Keratinocyte (primary cell): ENCODE measurements around the gene USP6. TPM values are rescaled to one million over a fixed set of nuclear protein-coding genes. Genes with fewer than 3 reads are reported as not detected.

Source experiments
- DNase-seq: peaks from one replicate; pipeline ENCODE4 v3.0.0-alpha.2; 2011; ENCODE audit warnings: low read depth, missing footprints, low spot score
- FAIRE-seq: peaks from 2 replicates; lab custom pipeline; 2011; peaks lifted over from hg19 to GRCh38; lab: Jason Lieb, UNC
- H2AFZ ChIP-seq: 2 replicates; pipeline ENCODE4 v1.6.0; 2012; ENCODE audit warnings: low read length, control low read depth, inconsistent platforms; ENCODE audit not compliant: control insufficient read depth
- H3K27ac ChIP-seq: 2 replicates; pipeline ENCODE4 v1.5.1; 2011; ENCODE audit warnings: low read length; ENCODE audit not compliant: control insufficient read depth, insufficient read depth
- H3K27me3 ChIP-seq: 3 replicates; pipeline ENCODE4 v1.6.0; 2011; ENCODE audit warnings: low read length; ENCODE audit not compliant: control insufficient read depth, insufficient read depth; ENCODE audit errors: extremely low read depth
- H3K36me3 ChIP-seq, 2 experiments: 2 replicates in 1 of 2; 3 replicates in 1 of 2; pipeline ENCODE4 v1.5.1; 2011; ENCODE audit warnings: low read length in 2 of 2, mild to moderate bottlenecking in 1 of 2; ENCODE audit not compliant: control insufficient read depth in 2 of 2, insufficient read depth in 2 of 2; ENCODE audit errors: extremely low read depth in 1 of 2
- H3K4me1 ChIP-seq: 3 replicates; pipeline ENCODE4 v1.5.1; 2011; ENCODE audit warnings: low read length; ENCODE audit not compliant: control insufficient read depth, insufficient read depth; ENCODE audit errors: extremely low read depth
- H3K4me2 ChIP-seq: 3 replicates; pipeline ENCODE4 v1.6.0; 2011; ENCODE audit warnings: low read depth, low read length; ENCODE audit not compliant: control insufficient read depth, insufficient read depth; ENCODE audit errors: extremely low read depth
- H3K4me3 ChIP-seq, 3 experiments: fragments of 200-600 bp in 1 of 3; sonication (generic) in 1 of 3; 2 replicates in 2 of 3; 3 replicates in 1 of 3; pipeline ENCODE4 v1.5.1; 2011 to 2016; ENCODE audit warnings: low read length in 3 of 3, mild to moderate bottlenecking in 3 of 3, control low read depth in 2 of 3, inconsistent platforms in 1 of 3, low read depth in 1 of 3, mixed read lengths in 1 of 3, mixed run types in 1 of 3, moderate library complexity in 1 of 3; ENCODE audit not compliant: control insufficient read depth in 2 of 3, insufficient read depth in 2 of 3; ENCODE audit errors: extremely low read depth in 1 of 3
- H3K79me2 ChIP-seq: 2 replicates; pipeline ENCODE4 v1.6.0; 2012; ENCODE audit warnings: low read length; ENCODE audit not compliant: control insufficient read depth, insufficient read depth
- H3K9ac ChIP-seq: 3 replicates; pipeline ENCODE4 v1.6.0; 2011; ENCODE audit warnings: low read length; ENCODE audit not compliant: control insufficient read depth, insufficient read depth; ENCODE audit errors: extremely low read depth
- H3K9me1 ChIP-seq: 3 replicates; pipeline ENCODE4 v1.6.0; 2011; ENCODE audit warnings: low read length; ENCODE audit not compliant: control insufficient read depth, insufficient read depth; ENCODE audit errors: extremely low read depth
- H3K9me3 ChIP-seq: 2 replicates; pipeline ENCODE4 v1.5.1; 2012; ENCODE audit warnings: low read depth, low read length; ENCODE audit not compliant: control insufficient read depth
- H4K20me1 ChIP-seq: 3 replicates; pipeline ENCODE4 v1.6.0; 2011; ENCODE audit warnings: low read length; ENCODE audit not compliant: control insufficient read depth, insufficient read depth; ENCODE audit errors: extremely low read depth
- EZH2 ChIP-seq: IDR thresholded peaks from one replicate; pipeline ENCODE4 v1.6.1; 2012; ENCODE audit warnings: inconsistent platforms, mild to moderate bottlenecking, low read length, moderate library complexity
- dilution Hi-C: fragments of 300-500 bp; cut with MboI; formaldehyde crosslinking; loops from one replicate; pipeline ENCODE4 v1.7.0; 2020; ENCODE audit warnings: low sequenced_read_pairs; ENCODE audit not compliant: extremely low pct_ligation_motif_present
- polyA plus RNA-seq, 5 experiments: library from polyadenylated mRNA; depleted of rRNA in 3 of 5; stranded (reverse) in 3 of 5; stranded (forward) in 1 of 5; unstranded in 1 of 5; fragments of >200 nt; gene quantifications; 1 replicate in 1 of 5; 2 replicates in 3 of 5; 3 replicates in 1 of 5; pipeline versions ENCODE4 v1.2.1 to v1.2.3, GENCODE V29; 2011 to 2012; ENCODE audit warnings: missing spikeins in 2 of 5, low read depth in 1 of 5, low replicate concordance in 1 of 5
- TF ChIP-seq, protein P1 (sequence below), 3 experiments: IDR thresholded peaks in 1 of 3; conservative IDR thresholded peaks in 1 of 3; optimal IDR thresholded peaks in 1 of 3; 2 replicates in 2 of 3; 3 replicates in 1 of 3; pipeline versions ENCODE3 to v1.5.1; 2011; ENCODE audit warnings: low read length in 3 of 3, mild to moderate bottlenecking in 3 of 3, moderate library complexity in 2 of 3, control low read depth in 1 of 3, inconsistent platforms in 1 of 3; ENCODE audit not compliant: insufficient read depth in 2 of 3; ENCODE audit errors: extremely low read depth in 1 of 3

The USP6 gene
- polyA plus RNA-seq, 1 donor (not counting 4 experiments of a cell fraction or from before 2014, with no cell fraction given): not detected

DNA sequence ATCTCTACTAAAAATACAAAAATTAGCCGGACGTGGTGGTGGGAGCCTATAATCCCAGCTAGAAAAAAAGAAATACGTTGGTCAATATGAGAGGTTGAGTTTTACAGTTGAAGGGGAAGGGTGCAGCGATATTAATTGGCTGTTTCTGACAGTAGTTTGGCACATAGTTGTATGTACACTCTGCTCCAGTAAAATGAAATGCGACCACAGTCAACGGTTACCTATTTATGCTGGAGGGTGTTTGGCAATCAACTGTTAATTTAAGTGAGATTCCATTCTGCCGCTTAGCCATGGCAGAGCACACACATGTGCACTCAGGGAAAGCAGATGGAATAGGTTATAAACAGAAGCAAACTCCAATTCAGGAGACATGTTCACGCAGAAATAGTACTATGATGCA is 85.2 kb downstream of the USP6 start:
- DNase-seq (no peak), FAIRE-seq (no peak)
- Histone ChIP-seq H2AFZ (no peak overlapping the region), H3K4me2 (no peak overlapping the region), H3K79me2 (no peaks in the 10 kb centered on the region), H3K4me1 (no peaks in the 10 kb centered on the region), H3K27me3 (no peaks in the 10 kb centered on the region), H3K9me1 (no peaks in the 10 kb centered on the region), H3K4me3 (no peak overlapping the region), H3K36me3 (no peaks in the 10 kb centered on the region), H3K9me3 (no peaks in the 10 kb centered on the region), H4K20me1 (no peaks in the 10 kb centered on the region), H3K9ac (no peak overlapping the region), H3K27ac (no peak overlapping the region)
- TF ChIP-seq, protein P1, sequence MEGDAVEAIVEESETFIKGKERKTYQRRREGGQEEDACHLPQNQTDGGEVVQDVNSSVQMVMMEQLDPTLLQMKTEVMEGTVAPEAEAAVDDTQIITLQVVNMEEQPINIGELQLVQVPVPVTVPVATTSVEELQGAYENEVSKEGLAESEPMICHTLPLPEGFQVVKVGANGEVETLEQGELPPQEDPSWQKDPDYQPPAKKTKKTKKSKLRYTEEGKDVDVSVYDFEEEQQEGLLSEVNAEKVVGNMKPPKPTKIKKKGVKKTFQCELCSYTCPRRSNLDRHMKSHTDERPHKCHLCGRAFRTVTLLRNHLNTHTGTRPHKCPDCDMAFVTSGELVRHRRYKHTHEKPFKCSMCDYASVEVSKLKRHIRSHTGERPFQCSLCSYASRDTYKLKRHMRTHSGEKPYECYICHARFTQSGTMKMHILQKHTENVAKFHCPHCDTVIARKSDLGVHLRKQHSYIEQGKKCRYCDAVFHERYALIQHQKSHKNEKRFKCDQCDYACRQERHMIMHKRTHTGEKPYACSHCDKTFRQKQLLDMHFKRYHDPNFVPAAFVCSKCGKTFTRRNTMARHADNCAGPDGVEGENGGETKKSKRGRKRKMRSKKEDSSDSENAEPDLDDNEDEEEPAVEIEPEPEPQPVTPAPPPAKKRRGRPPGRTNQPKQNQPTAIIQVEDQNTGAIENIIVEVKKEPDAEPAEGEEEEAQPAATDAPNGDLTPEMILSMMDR (optimal IDR thresholded peaks at IDR 0.05 in 1 of 3, IDR thresholded peaks at IDR 0.05 in 1 of 3, conservative IDR thresholded peaks at IDR 0.05 in 1 of 3; ENCODE audit: extremely low read depth in 1 of 3, insufficient read depth in 2 of 3, low read length in 3 of 3): no peak
- TF ChIP-seq EZH2: no peak
- dilution Hi-C loops: no loop called here

DNA sequence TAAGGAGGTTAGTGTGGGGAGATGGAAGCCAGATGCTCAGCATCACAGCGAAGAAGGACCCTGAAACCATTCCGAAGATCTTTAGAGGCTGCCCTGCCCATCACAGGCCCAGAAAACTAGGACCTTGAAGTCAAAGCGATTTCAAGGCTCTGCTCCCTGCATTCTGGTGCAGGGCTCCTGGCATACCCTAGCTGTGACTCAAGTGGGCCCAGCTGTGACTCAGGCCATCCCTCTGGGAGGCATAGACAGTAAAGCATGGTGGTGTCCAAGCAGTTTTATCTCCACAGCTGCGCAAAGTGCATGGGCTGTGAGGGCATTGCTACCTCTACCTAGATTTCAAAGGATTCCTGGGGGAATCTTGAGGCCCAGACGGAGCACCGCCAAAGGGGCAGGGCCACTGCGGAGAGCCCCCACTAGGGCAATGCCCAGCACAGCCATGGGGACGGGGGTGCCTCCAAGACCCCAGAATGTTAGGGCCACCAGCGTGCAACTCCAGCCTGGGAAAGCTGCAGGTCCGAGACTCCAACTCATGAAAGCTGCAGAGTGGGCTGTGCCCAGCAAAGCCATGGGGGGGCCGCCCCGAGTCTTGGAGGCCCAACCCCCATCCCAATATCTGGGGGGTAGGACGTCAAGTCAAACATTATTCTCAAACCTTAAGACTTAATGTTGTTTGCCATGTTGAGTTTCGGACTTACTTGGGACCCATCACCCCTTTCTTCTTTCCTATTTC is 87.5 kb downstream of the USP6 start:
- Histone ChIP-seq H3K4me3 (no peak overlapping the region), H3K4me2 (no peak overlapping the region), H3K9me3 (no peaks in the 10 kb centered on the region), H3K4me1 (no peaks in the 10 kb centered on the region), H3K36me3 (no peaks in the 10 kb centered on the region), H4K20me1 (no peaks in the 10 kb centered on the region), H3K9me1 (no peaks in the 10 kb centered on the region), H3K9ac (no peak overlapping the region), H3K27me3 (no peaks in the 10 kb centered on the region), H3K27ac (no peak overlapping the region), H3K79me2 (no peaks in the 10 kb centered on the region), H2AFZ (no peak overlapping the region)
- TF ChIP-seq, protein P1 (optimal IDR thresholded peaks at IDR 0.05 in 1 of 3, IDR thresholded peaks at IDR 0.05 in 1 of 3, conservative IDR thresholded peaks at IDR 0.05 in 1 of 3; ENCODE audit: extremely low read depth in 1 of 3, insufficient read depth in 2 of 3, low read length in 3 of 3): no peak
- TF ChIP-seq EZH2: no peak
- dilution Hi-C loops: no loop called here
- DNase-seq: no peak
- FAIRE-seq: no peak
